GM12892 (cell line): Measurements from ENCODE around the gene SLC38A3.

Source experiments
- POLR2A ChIP-seq: IDR thresholded peaks from 2 replicates; pipeline ENCODE4 v1.6.1; 2011; ENCODE audit warnings: low read depth, low read length, control low read depth
- POLR2AphosphoS5 ChIP-seq: IDR thresholded peaks from 2 replicates; pipeline ENCODE4 v1.6.1; 2011; ENCODE audit warnings: low read depth, low read length, control low read depth
- TAF1 ChIP-seq: IDR thresholded peaks from 2 replicates; pipeline ENCODE4 v1.6.1; 2011; ENCODE audit warnings: low read depth, mild to moderate bottlenecking, control low read depth, low read length, borderline replicate concordance

DNA sequence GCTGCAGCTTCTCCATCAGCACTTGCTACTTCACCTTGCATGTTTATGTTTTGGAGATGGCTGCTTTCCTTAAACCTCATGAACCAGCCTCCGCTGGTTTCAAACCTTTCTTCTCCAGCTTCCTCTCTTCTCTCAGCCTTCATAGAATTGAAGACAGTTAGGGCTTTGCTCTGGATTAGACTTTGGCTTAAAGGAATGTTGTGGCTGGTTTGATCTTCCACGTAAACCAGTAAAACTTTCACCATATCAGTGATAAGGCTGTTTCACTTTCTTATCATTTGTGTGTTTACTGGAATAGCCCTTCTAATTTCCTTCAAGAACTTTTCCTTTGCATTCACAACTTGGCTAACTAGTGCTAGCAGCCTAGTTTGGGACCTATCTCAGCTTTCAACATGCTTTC lies 25.4 kb upstream of the SLC38A3 start:
- TF ChIP-seq POLR2A (no peak), TAF1 (no peak), POLR2AphosphoS5 (no peak)
